MV-4-11 (cell line): ENCODE data around the gene NCAPD3.
A peak's percentile ranks its signal among the peaks of the same experiment; 100 is the strongest.

Experiments used
- DNase-seq: peaks from one replicate; lab custom pipeline; 2025; lab: John Stamatoyannopoulos, UW

Gene NCAPD3

DNA sequence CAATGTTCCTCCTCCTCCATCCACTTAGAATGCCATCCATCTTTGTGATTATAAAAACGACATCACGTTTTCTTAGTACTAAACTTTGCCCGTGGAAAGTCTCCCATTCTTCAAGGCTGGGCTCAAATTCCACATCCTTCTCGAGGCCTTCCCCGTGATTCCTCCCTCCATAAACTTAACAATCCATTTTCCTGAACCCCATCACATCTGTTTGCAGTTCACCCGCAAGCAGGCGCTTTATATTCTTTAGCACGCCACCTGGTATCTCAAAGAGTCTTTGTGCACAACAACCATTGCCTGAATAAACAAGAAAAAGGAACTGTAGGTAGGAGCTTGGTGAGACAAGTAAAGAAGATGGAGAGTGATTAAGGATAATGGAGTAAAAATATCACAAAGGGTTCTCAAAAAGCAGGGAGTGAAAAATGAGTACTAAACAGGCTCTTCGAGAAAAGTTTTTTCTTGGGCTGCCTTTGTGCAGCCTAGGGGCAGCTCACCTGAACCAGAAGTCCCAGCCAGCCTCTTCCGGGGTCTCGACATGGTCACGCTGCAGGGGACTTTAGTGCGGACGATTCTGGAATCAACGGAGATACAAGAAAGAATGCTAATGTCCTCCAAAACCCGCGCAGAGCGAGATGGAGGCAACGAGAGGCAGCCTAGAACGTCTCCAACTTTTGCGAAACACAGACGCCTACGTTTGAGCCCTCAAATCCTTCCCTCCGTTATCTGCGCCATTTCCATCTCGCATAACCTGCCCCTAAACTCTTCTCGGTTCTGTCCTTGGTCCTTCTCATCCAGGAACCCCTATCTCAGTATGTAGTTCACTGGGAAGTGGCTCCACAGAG lies 28.8 kb upstream of the NCAPD3 start:
- no peak for DNase-seq

DNA sequence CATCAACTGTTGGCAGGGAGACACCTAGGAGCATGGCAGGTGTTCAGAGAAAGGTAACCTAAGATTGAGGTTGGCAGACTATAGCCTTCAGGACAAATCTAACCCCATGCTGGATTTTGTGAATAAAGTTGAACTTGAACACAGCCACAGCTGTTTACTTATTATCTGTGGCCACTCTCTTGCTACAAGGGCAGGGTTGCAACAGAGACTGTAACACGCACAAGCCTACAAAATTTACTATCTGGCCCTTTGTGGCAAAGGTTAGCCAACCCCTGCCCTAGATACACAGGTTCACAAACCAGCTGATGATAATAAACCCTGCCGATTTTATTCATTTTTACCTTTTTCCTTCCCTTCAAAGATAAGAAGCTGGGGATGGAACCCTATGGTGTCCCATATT lies 26.9 kb upstream of the NCAPD3 start:
- DNase-seq, result no peak

DNA sequence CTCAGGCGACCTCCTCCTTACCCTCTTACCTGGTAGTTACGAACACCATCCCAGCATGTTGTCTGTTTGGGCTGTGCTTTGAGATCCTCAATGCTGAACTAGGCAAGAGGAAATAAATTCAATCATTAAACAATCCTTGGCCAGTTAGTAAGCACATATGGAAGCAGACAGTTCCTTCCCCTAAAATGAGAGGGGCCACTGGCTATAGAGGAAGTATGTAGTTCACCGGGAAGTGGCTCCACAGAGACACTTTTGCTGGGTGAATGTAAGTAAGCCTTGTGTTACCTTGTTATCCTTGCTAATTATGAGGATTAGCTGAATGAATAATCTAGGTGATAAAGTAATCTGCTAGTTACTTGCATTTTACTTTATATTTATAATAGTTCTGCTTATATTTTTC lies 26.5 kb upstream of the NCAPD3 start:
- peak; percentile 53 for DNase-seq

DNA sequence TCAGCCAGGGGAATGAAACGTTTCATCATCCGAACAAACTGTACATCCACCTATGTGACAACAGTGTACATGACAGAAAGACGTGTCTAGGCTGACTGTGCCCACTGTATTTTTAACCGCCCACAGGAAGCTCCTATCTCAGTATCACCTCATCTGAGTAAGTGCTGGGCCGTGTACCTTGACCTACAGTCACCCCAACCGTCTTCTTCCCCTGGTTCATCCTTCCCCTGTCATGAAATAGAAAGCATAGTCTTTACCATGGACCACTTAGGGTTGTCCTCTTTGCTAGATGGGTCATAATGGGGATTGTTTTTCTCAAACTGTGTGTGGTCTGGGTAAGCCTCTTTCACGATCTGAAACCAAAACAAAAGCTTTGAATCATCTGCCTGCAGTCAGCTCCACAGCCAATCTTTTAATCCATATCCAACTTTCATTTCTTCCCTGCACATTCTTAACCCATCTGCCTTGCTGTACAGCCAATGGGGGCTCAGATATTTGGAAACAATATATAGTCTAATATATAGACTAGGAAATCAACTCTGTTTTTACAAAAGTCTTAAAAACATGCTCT lies 25.2 kb upstream of the NCAPD3 start:
- DNase-seq, result peak; percentile 69

DNA sequence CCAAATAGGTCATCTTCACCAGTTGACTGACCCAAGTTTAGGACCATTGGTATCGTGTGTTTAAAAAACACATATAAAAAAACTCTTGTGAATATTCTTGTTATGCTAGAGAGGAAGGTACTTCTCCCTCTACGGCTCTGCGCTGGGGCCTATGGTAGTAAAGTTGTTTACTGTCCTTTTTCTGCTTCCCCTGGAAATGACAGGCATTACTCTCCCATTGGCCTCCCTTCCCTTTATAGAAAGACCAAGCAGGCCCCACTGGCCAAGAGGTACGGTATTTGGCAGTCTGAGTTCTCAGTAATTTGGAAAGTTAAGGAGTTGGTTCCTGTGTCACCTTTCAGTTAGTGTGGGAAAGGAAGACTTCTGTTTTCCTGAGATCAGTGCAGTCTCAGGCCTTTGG lies 22.9 kb upstream of the NCAPD3 start:
- no peak for DNase-seq

DNA sequence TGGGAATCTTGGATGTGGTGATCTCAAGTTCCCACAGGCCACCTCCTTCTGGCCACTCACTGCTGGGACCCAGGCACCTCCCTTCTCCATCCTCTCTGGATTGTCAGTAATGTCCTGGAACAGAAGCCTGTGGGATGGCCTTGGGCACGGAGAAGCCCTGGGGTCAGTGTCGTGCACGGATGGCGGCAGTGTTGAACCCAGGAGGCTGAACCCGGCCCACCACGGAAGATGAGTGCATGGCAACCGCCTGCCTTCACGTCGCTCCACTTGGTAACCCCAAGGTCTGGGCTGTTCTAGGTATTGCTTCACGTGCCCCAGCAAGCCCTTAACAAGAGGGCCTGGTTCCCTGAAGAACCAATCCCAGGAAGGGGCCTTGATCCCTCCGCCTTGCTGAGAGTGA lies 22.3 kb upstream of the NCAPD3 start:
- no peak for DNase-seq

DNA sequence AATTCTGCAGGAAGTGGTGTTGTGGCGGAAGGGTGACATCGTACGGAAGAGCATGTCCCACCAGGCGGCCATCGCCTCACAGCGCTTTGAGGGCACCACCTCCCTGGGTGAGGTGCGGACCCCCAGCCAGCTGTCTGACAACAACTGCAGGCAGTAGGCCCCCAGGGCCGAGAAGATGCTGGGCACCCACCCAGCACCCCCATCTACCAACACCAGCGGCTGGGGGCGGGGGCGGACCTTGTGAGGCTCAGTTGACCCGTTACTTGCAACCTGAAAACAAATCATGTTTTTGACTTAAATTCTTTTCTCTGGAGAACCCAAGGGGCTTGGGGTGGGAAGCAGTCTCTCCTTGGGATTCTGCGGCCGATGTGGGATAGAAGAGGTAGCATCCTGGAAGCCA lies 21.7 kb upstream of the NCAPD3 start:
- no peak for DNase-seq

DNA sequence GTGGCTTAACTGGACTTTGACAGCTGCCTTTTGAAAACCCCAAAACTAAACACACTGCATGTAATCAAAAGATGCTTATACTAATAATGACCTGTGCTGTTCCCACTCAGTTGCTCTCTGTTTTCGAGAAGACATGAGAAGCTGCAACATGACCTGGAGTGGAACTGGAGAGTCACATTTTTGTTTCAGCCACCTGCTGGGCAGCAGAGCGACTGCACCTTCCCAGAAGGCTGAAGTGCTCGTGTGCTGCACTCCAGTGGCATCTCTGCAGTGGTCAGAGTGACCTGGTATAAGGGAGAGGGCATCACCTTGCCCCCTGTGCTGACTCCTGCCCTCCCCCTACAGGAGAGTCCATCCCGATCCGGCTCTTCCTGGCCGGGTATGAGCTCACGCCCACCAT lies 20.8 kb upstream of the NCAPD3 start:
- peak; percentile 2 for DNase-seq

DNA sequence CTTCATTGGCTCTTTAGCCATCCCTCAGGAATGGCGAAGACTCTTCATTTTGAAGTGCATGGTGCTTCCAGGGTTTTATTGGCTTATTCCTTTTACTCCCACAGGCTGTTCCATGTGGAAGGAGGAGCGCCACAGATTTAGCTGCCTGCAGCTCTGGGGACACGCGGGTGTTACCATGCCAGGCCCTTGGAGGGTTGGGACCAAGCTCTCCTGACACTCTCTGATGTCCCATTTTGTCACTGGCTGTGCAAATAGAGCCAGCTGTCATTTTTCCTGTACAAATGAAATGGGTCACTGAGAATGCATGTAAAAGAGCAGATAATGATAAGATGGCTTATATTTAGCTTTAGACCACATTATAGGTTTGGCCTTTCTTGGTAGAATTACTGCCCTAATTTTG lies 20.1 kb upstream of the NCAPD3 start:
- no peak for DNase-seq

DNA sequence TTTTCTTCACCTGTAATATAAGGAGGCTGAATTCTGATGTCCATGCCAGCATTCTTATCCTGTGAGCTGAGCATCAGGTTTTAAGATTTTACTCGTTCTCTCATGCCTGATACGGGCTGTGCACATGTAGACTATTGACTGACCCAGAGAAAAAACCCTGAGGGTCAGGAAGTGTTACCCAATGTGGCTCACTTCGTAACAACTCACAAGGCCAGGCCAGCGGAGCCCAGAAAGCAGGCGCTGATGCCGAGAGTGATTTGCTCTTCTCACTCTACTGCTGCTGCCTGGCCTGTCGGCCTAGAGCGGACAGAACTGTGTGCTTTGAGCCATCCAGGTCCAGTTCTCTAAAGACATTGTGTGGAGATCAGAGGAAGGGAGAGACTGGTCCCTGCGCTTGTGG lies 18.6 kb upstream of the NCAPD3 start:
- peak; percentile 36 for DNase-seq

DNA sequence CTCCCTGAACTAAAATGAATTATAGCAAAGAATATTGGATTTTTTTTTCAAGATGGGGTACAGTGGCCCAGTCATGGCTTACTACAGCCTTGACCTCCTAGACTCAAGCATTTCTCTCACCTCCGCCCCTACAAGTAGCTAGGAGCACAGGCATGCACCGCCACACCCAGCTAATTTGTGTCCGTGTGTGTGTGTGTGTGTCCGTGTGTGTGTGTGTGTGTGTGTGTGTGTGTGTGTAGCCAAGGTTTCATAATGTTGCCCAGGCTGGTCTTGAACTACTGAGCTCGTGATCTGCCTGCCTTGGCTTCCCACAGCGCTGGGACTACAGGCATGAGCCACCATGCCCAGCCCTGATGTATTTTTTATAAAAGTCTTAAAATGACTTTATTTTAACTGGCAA lies 16.8 kb upstream of the NCAPD3 start:
- DNase-seq, result no peak

DNA sequence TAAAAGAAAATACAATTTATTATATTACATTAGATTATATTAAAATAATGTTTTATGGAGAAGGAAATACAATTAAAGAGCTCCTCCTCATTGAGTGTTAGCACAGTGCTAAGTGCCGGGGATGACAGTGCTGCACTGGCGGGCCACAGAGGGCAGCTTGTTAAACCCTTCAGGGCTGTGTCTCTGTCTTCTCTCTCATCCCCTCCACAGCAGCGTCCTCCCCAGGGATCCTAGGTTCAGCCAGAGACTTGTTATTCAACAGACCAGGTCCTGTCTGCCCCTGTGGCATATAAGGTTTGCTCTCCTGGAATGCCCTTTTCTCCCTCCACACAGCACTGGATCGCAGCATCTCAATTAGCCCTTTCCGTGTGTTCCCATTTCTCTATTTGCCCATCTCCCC lies 15.2 kb upstream of the NCAPD3 start:
- DNase-seq, result no peak

DNA sequence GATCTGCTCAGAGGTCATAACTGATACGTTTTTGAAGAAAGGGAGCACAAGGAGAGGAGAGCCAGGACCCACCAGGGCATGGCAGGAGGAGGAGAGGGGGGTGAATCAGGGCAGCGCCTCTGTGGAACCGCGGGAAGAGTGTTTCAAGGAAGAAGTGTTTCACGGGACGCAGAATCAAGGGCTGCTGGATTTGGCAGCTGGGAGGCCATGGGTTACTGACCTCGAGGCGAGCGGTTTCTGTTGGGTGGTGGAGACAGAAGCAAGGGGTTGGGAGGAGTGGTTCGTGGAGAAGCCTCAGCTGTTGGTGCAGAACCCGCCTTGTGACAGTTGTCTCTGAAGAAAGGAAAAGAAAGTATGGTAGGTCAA lies 13.8 kb upstream of the NCAPD3 start:
- no peak for DNase-seq

DNA sequence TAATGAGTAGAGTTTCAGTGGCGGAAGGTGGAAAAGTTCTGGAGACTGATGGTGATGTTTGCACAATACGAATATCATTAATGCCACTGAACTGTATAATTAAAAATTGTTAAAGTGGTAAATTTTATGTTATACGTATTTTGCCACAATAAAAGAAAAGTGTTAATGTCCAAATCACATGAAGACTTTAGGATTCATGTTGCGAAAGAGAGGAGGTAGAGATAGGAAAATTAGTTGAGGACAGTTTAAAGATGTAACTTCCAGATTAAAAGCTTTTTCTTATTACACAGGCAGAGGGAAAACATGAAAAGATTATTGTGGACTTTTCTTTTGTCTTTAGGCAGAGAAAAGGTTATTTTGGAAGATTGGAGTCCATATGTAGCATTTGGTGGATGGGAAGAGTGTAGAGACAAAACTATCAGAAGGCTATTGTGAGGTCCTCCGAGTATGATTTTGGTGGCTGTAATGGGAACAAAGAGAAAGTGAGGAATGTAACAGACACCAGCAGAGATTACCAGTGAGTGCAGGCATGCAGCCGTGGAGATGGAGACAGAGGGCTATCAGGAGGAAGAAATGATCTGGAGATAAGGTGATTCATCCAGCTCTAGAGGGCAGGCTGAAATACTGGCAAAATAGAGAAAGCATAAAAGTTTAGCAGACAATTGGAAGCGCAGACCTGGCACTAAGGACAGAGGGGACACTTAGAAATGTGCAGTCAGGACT lies 13.2 kb upstream of the NCAPD3 start:
- DNase-seq, result no peak

DNA sequence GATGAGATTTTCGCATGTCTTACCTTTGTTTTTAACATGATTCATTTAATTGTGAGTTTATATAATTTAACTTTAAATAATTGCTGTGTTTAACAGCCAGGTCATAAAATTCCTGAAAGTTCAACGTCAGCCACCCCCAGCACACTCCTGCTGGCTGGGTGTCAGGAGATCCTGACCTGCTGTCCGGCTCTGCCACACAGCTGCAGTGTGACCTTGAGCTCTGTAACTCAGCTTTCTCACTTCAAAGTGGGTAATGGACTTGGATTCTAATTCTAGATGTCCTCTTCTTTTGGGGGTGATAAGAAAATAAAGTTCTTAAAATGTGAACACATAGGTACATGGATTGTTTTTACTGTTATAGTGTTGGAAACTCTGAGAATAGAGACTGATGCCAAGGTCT lies 11.6 kb upstream of the NCAPD3 start:
- DNase-seq, result no peak

DNA sequence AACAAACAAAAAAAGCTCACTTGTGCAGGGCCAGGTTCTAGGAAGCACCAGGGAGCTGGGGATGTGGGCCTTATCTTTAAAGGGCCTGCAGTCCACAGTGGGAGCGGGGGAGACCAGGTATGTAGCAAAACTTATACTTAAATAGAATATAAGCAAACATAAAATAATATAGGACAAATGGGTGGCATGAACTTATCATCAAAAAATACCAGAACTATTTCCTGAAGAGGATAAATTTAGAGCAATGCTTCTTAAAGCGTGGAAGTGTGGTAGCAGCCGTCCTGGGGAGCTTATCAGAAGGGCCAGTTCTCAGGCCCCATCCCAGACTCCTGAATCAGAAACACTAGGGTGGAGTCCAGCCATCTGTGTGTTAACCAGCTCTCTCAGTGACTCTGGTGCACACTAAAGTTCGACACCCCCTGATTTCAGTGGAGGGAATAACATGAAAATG lies 10.0 kb upstream of the NCAPD3 start:
- no peak for DNase-seq

DNA sequence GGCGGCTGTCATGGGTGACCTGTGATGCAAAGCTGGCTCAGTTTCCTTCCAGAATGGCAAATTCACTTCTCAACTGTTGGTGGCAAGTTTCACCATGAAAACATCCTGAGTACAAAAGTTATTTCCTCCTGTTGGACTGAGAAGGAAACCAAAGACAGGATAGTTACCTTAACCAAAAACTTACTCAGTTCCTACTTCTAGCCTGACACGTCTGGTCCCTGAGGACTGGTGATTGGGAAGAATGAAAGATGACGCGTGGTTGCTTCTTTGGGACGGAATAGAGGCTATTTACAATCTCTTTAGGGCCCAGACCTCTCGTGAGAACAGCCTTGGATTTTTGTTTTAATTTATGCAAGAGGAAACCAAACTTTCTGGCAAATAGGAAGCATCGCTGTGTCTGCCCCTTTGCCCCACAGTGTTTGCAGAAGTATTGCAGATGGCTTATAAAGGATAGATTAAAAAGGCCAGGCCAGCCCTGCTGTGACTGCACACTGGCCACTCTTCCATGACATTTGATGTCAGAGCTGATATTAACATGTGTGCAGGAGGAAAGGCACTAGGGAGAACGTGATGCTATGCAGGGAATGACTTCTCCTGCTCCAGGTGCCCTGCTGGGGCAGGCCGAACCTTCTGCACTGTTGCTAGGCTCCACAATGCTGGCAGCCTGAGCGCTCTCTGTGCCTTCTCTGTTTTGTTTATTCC lies 8.3 kb upstream of the NCAPD3 start:
- peak; percentile 51 for DNase-seq

DNA sequence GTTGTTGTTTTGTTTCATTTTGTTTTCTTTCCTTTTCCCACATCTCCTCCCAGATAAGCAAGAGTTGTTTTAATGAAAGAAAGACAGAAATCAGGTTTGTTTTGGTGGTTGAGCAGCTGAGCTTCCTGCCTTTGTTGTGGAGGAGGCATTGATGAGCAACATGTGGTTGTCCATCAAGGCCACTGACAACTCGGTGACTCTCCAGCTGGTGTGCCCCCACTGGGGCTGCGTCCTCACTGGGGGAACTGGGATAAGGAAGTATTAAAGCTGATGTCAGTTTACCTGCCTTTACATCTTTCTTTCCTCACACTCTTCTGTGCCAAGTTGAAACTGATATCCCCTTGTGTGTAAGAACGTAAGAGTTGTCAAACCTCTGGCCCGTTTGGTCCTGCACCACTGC lies 6.6 kb upstream of the NCAPD3 start:
- DNase-seq, result no peak

DNA sequence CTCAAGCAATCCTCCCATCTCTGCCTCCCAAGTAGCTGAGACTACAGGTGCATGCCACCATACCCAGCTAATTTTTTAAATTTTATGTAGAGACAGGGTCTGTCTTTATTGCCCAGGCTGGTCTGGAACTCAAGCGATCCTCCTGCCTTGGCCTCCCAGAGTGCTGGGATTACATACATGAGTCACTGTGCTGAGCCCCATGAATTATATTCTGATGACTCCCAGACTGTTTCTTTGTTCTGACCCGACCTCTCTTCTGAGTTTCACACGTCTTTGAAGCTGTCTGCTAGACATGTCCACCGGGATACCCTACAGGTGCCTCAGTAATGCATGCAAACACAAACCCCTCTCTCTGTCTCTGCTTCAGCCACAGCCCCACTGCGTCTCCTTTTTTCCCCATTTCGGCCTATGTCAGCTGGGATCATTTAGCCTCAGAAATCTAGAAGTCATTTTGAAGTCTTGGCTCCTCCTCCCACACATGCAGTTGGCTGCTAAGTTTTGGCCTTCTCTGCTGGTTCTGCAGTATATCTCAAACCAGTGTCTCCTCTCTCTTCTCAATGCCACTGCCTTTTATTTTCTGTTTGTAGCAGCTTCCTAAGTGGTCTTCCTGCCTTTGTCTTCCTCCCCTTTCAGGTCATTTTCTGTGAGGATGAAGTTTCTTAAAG lies 5.5 kb upstream of the NCAPD3 start:
- no peak for DNase-seq

DNA sequence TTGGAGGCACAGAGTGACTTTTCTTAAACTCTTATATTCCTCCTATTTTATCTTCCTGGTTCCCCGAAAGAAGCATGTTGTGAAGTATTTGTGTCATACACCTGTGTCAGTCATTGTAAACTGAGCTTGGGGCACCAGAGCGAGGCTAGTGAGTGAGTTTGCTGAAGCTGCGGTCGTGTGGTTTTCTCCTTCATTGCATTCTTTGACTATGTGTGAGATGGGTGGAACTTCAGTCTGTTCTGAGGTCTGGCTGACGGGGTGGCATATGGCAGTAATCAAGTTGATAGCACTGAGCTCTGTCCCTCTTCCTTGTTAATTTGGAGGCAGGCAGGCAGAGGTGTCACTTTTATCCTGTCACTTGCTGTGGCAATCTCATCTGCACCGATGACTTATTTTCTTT lies 4.9 kb upstream of the NCAPD3 start:
- DNase-seq, result no peak

DNA sequence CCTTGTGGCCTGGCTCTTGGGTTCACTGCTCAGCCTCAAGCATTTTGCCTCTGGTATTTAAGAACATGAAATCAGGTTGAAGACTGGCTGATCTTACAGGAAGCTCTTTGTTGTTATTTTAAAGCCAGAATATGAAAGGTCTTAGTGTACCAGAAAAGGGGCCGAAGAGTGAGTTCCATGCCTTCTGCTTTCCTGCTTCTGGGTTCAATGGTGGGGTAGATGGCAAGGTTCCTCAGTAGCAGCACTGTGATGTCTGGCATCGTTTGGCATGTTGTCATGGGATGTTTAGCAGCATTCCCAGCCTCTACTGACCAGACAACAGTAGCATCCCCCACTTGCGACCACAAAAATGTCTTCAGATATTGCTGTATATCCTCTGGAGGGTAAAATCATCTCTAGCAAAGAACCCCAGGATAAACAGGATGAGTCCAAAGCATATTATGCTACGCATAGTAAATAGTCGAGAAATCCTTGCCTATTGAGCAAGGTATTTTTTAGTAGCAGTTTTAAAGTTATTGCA lies 3.1 kb upstream of the NCAPD3 start:
- DNase-seq, result no peak
